ENCODE measurements around the gene MR1. TPM values are rescaled to one million over a fixed set of nuclear protein-coding genes. Genes with fewer than 3 reads are reported as not detected.

The MR1 gene
- total and polyA plus RNA-seq, 9 of the 15 experiments (the other 6 are each of a cell fraction or from before 2014, with no cell fraction given), result 9.7 to 21.7 (median 15.6) TPM

DNA sequence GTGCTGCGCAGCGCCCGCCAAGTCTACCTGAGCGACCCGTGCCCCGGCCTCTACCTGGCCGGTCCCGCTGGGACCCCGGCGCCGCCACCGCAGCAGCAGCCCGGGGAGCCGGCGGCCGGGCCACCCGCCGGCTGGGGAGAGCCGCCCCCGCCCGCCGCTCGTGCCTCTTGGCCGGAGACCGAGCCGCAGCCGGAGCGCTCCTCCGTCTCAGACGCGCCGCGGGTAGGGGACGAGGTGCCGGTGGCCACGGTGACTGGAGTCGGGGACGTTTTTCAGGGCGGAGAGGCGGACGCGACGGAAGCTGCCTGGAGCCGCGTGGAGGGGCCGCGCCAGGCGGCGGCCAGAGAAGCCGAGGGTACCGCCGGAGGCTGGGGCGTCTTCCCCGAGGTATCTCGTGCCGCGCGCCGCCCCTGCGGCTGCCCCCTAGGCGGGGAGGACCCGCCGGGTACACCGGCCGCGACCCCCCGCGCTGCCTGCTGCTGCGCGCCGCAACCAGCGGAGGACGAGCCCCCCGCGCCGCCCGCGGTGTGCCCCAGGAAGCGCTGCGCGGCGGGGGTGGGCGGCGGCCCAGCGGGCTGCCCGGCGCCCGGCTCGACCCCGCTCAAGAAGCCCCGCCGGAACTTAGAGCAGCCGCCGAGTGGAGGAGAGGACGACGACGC lies 55.4 kb downstream of the MR1 start (continued):
- TF ChIP-seq, protein P1, sequence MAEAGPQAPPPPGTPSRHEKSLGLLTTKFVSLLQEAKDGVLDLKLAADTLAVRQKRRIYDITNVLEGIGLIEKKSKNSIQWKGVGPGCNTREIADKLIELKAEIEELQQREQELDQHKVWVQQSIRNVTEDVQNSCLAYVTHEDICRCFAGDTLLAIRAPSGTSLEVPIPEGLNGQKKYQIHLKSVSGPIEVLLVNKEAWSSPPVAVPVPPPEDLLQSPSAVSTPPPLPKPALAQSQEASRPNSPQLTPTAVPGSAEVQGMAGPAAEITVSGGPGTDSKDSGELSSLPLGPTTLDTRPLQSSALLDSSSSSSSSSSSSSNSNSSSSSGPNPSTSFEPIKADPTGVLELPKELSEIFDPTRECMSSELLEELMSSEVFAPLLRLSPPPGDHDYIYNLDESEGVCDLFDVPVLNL (CRISPR knock-in tag; IDR thresholded peaks at IDR 0.05; ENCODE audit: low read depth), result no peak
- TF ChIP-seq, protein P2, sequence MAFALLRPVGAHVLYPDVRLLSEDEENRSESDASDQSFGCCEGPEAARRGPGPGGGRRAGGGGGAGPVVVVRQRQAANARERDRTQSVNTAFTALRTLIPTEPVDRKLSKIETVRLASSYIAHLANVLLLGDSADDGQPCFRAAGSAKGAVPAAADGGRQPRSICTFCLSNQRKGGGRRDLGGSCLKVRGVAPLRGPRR (CRISPR knock-in tag; IDR thresholded peaks at IDR 0.05), result 0 out of 2 replicates have a peak, but pooled peaks have one; percentile 6
- TF ChIP-seq ZNF121 (CRISPR knock-in tag; conservative IDR thresholded peaks at IDR 0.05) (no peak), FUS (optimal IDR thresholded peaks at IDR 0.05; ENCODE audit: low read depth, low read length) (peak; percentile 39), EGR1 (conservative IDR thresholded peaks at IDR 0.05) (peak; percentile 43), FIP1L1 (IDR thresholded peaks at IDR 0.05; ENCODE audit: low read depth, low read length, poor library complexity, severe bottlenecking) (peak; percentile 51), KDM5B (IDR thresholded peaks at IDR 0.05; ENCODE audit: insufficient replicate concordance, low read depth, low read length) (no peak), NR2C1 (IDR thresholded peaks at IDR 0.05) (no peak), NR2C1 (tag; IDR thresholded peaks at IDR 0.05) (no peak), ZNF584 (CRISPR knock-in tag; IDR thresholded peaks at IDR 0.05; ENCODE audit: low read depth) (no peak), MIER1 (IDR thresholded peaks at IDR 0.05; ENCODE audit: low read depth) (no peak), PTBP1 (IDR thresholded peaks at IDR 0.05; ENCODE audit: low read depth, low read length) (0 out of 2 replicates have a peak, but pooled peaks have one; percentile 15), KDM4B (IDR thresholded peaks at IDR 0.05; ENCODE audit: borderline replicate concordance in 2 of 2, low read depth in 1 of 2) (no peak), STAG1 (CRISPR knock-in tag; IDR thresholded peaks at IDR 0.05; ENCODE audit: borderline replicate concordance) (peak; percentile 27; the same call in 1 of the 2 replicates), RBBP5 (IDR thresholded peaks at IDR 0.05; ENCODE audit: borderline replicate concordance, insufficient read depth, low read length, poor library complexity, severe bottlenecking) (peak; percentile 69), FOXM1 (IDR thresholded peaks at IDR 0.05; ENCODE audit: low read depth) (no peak), FOXM1 (CRISPR knock-in tag; IDR thresholded peaks at IDR 0.05; ENCODE audit: low read depth) (0 out of 2 replicates have a peak, but pooled peaks have one; percentile 13), TCF3 (CRISPR knock-in tag; IDR thresholded peaks at IDR 0.05) (no peak), GABPB1 (CRISPR knock-in tag; IDR thresholded peaks at IDR 0.05) (no peak), SIN3A (IDR thresholded peaks at IDR 0.05; ENCODE audit: borderline replicate concordance in 2 of 2, control insufficient read depth in 1 of 2, low read depth in 2 of 2, low read length in 2 of 2) (0 out of 4 replicates have a peak, but pooled peaks of 1 of the 2 experiments have one; percentile 17), NONO (IDR thresholded peaks at IDR 0.05; ENCODE audit: low read depth in 2 of 2, low read length in 1 of 2) (peak; percentile 15 to 79; a peak in 2 of 4 replicates), ZNF12 (CRISPR knock-in tag; IDR thresholded peaks at IDR 0.05) (0 out of 2 replicates have a peak, but pooled peaks have one; percentile 17), CHD1 (IDR thresholded peaks at IDR 0.05; ENCODE audit: low read length) (peak; percentile 93)
